Heart left ventricle (tissue), 13 donors: ENCODE data around the gene FAM168A.

Experiments used
- POLR2A ChIP-seq, 2 donors: fragments of 450-650 bp; IDR thresholded peaks; one replicate each; pipeline ENCODE4 v1.6.1; 2017; ENCODE audit warnings: antibody characterized with exemption in 2 of 2, mild to moderate bottlenecking in 2 of 2, moderate library complexity in 2 of 2
- TF ChIP-seq, protein P1 (sequence below), 12 donors: fragments of 200-600 bp; sonication (generic) in 4 of 12; IDR thresholded peaks; one replicate each; pipeline versions ENCODE4 v1.5.0 to v1.8.0; 2018 to 2022; ENCODE audit warnings: antibody characterized with exemption in 12 of 12, mild to moderate bottlenecking in 5 of 12
- donor health status: ischemic (EF 13 %, LVEDD 7.1; RV severe dilation, severe dysfunction).
- donor health status: DM: no; HTN: yes; CAD: no.
- donor health status: DM: no; HTN: no; CAD: no.
- donor health status: ischemic (EF 25% LVEDD 6.9; RV normal size, moderate dysfunction).
- donor health status: ischemic (EF 25% LVEDD 5.7; RV mildly dilated, moderate dysfunction).
- donor health status: ischemic (EF 35%, LVEDD 5.7; RV mildly dilated, moderate dysfunction).
- donor health status: nonischemic (EF 11% LVEDD 7.7; RV severe dilation, severe dysfunction).
- donor health status: DM: yes; HTN: yes; CAD: no.
- donor health status: PGD.
- donor health status: ischemic (EF 29% LVEDD 5.4; RV normal size, mild dysfunction).
- donor health status: nonischemic (EF 23%, LVEDD 6.1; RV moderate dilation, normal function).

DNA sequence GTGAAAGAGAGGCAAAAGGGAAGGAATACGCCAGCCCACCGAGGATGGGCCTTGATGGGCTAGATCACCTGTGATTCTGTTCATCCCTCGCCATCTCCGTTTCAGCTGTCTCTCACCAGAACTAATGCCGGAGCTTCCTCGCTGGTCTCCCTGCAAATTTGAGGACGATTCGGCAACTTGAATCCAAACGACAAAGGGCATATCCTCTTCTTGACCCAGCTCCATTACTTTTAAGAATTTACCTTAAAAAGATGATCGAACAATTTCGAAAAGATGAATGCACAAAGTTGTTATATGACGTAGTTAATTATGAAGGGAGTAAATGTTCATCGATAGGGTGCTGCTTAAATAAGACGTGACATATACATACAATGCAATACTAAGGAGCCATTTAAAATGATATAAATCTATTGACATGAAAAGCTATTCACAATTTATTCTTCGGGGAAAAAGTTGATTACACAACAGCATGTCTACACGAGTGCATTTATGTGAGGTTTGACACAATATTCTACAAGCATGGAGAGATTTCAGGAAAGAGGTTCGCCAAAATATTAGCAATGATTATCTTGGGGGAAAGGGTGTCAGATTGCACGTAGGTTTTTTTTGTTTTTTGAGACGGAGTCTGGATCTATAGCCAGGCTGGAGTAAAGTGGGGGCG, 937 bp upstream of the FAM168A start:
- TF ChIP-seq, protein P1, sequence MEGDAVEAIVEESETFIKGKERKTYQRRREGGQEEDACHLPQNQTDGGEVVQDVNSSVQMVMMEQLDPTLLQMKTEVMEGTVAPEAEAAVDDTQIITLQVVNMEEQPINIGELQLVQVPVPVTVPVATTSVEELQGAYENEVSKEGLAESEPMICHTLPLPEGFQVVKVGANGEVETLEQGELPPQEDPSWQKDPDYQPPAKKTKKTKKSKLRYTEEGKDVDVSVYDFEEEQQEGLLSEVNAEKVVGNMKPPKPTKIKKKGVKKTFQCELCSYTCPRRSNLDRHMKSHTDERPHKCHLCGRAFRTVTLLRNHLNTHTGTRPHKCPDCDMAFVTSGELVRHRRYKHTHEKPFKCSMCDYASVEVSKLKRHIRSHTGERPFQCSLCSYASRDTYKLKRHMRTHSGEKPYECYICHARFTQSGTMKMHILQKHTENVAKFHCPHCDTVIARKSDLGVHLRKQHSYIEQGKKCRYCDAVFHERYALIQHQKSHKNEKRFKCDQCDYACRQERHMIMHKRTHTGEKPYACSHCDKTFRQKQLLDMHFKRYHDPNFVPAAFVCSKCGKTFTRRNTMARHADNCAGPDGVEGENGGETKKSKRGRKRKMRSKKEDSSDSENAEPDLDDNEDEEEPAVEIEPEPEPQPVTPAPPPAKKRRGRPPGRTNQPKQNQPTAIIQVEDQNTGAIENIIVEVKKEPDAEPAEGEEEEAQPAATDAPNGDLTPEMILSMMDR (IDR thresholded peaks at IDR 0.05) = no peak
- TF ChIP-seq POLR2A (IDR thresholded peaks at IDR 0.05) = no peak
